A673 (cell line): ENCODE results near the gene ZC3HAV1.

ENCODE experiments used
- CTCF ChIP-seq: fragments of 300-800, 200-600 bp; sonication (generic); conservative IDR thresholded peaks from 2 replicates; pipeline ENCODE4 v1.5.1; 2017; ENCODE audit warnings: low read depth, mild to moderate bottlenecking, antibody characterized with exemption, low read length, moderate library complexity, mixed read lengths
- EZH2 ChIP-seq: fragments of 200-600 bp; sonication (generic); IDR thresholded peaks from 2 replicates; pipeline ENCODE4 v1.6.1; 2017; ENCODE audit warnings: borderline replicate concordance, low read depth, mild to moderate bottlenecking, mixed read lengths, antibody characterized with exemption, low read length; ENCODE audit not compliant: poor library complexity, severe bottlenecking

GRCh38 chr7:139118805-139119485, 9.4 kb upstream of the ZC3HAV1 start:
- no peak for TF ChIP-seq CTCF
- no peak for TF ChIP-seq EZH2
